Measurements from ENCODE around the gene GRM8.

The GRM8 gene

GRCh38 chr7:127186686-127187085 is 66.1 kb downstream of the GRM8 start:
- no peaks in the 10 kb centered on the region for H3K27me3 ChIP-seq (ENCODE audit: insufficient read depth, low read length, poor library complexity, severe bottlenecking)
- H3K9me3 ChIP-seq (ENCODE audit: insufficient read depth, low read depth, low read length) = no peaks in the 10 kb centered on the region
- no peak overlapping the region for H3K4me2 ChIP-seq (ENCODE audit: low read depth, low read length, poor library complexity, severe bottlenecking)
- no peaks in the 10 kb centered on the region for H3K9me2 ChIP-seq (replicated peaks; ENCODE audit: low read depth, low read length)
- H3K4me3 ChIP-seq (ENCODE audit: low read length, poor library complexity, severe bottlenecking) = no peak overlapping the region
- H3K36me3 ChIP-seq (ENCODE audit: insufficient read depth, low read length) = no peaks in the 10 kb centered on the region
- H4K20me1 ChIP-seq (ENCODE audit: insufficient read depth, low read length, poor library complexity, severe bottlenecking) = no peaks in the 10 kb centered on the region
- no peaks in the 10 kb centered on the region for H3F3A ChIP-seq (ENCODE audit: low read depth)
- no peak overlapping the region for H2AFZ ChIP-seq (ENCODE audit: low read length)
- no peaks in the 10 kb centered on the region for H3K79me2 ChIP-seq (ENCODE audit: insufficient read depth, low read length)
- no peaks in the 10 kb centered on the region for H3K4me1 ChIP-seq (ENCODE audit: insufficient read depth, low read length, poor library complexity, severe bottlenecking)
- no peak for TF ChIP-seq EZH2phosphoT487 (IDR thresholded peaks at IDR 0.05; ENCODE audit: borderline replicate concordance)
- H3K9ac ChIP-seq (ENCODE audit: low read depth, low read length, poor library complexity, severe bottlenecking) = no peak overlapping the region

GRCh38 chr7:127177156-127177555 is 75.6 kb downstream of the GRM8 start:
- no peak overlapping the region for H2AFZ ChIP-seq (ENCODE audit: low read length)
- no peaks in the 10 kb centered on the region for H3K79me2 ChIP-seq (ENCODE audit: insufficient read depth, low read length)
- H3F3A ChIP-seq (ENCODE audit: low read depth) = no peaks in the 10 kb centered on the region
- H3K4me1 ChIP-seq (ENCODE audit: insufficient read depth, low read length, poor library complexity, severe bottlenecking) = no peaks in the 10 kb centered on the region
- H3K4me2 ChIP-seq (ENCODE audit: low read depth, low read length, poor library complexity, severe bottlenecking) = no peak overlapping the region
- TF ChIP-seq CTCF (conservative IDR thresholded peaks at IDR 0.05; ENCODE audit: low read length) (no peak), EZH2phosphoT487 (IDR thresholded peaks at IDR 0.05; ENCODE audit: borderline replicate concordance) (no peak)
- H3K27me3 ChIP-seq (ENCODE audit: insufficient read depth, low read length, poor library complexity, severe bottlenecking) = no peaks in the 10 kb centered on the region
- no peak overlapping the region for H3K9ac ChIP-seq (ENCODE audit: low read depth, low read length, poor library complexity, severe bottlenecking)
- no peak overlapping the region for H3K4me3 ChIP-seq (ENCODE audit: low read length, poor library complexity, severe bottlenecking)
- H4K20me1 ChIP-seq (ENCODE audit: insufficient read depth, low read length, poor library complexity, severe bottlenecking) = no peaks in the 10 kb centered on the region
- H3K36me3 ChIP-seq (ENCODE audit: insufficient read depth, low read length) = no peaks in the 10 kb centered on the region
- no peaks in the 10 kb centered on the region for H3K9me2 ChIP-seq (replicated peaks; ENCODE audit: low read depth, low read length)
- no peaks in the 10 kb centered on the region for H3K9me3 ChIP-seq (ENCODE audit: insufficient read depth, low read depth, low read length)

- H3K4me3 ChIP-seq (ENCODE audit: low read length, poor library complexity, severe bottlenecking) = no peak overlapping the region
- no peak overlapping the region for H3K4me2 ChIP-seq (ENCODE audit: low read depth, low read length, poor library complexity, severe bottlenecking)
- H3K27me3 ChIP-seq (ENCODE audit: insufficient read depth, low read length, poor library complexity, severe bottlenecking) = no peaks in the 10 kb centered on the region
- no peaks in the 10 kb centered on the region for H3K9me3 ChIP-seq (ENCODE audit: insufficient read depth, low read depth, low read length)
- H2AFZ ChIP-seq (ENCODE audit: low read length) = no peak overlapping the region
- no peaks in the 10 kb centered on the region for H3K9me2 ChIP-seq (replicated peaks; ENCODE audit: low read depth, low read length)
- no peak overlapping the region for H3K9ac ChIP-seq (ENCODE audit: low read depth, low read length, poor library complexity, severe bottlenecking)
- H3F3A ChIP-seq (ENCODE audit: low read depth) = no peaks in the 10 kb centered on the region
- H3K79me2 ChIP-seq (ENCODE audit: insufficient read depth, low read length) = no peaks in the 10 kb centered on the region
- H3K4me1 ChIP-seq (ENCODE audit: insufficient read depth, low read length, poor library complexity, severe bottlenecking) = no peaks in the 10 kb centered on the region
- TF ChIP-seq EZH2phosphoT487 (IDR thresholded peaks at IDR 0.05; ENCODE audit: borderline replicate concordance) = no peak
- TF ChIP-seq CTCF (conservative IDR thresholded peaks at IDR 0.05; ENCODE audit: low read length) = no peak
- no peaks in the 10 kb centered on the region for H3K36me3 ChIP-seq (ENCODE audit: insufficient read depth, low read length)
- H4K20me1 ChIP-seq (ENCODE audit: insufficient read depth, low read length, poor library complexity, severe bottlenecking) = no peaks in the 10 kb centered on the region
These were observed 90.4 kb downstream of the GRM8 start for GRCh38 chr7:127162366-127162765.

- no peaks in the 10 kb centered on the region for H3K79me2 ChIP-seq (ENCODE audit: insufficient read depth, low read length)
- peak; percentile 62 for TF ChIP-seq CTCF (conservative IDR thresholded peaks at IDR 0.05; ENCODE audit: low read length)
- no peak for TF ChIP-seq EZH2phosphoT487 (IDR thresholded peaks at IDR 0.05; ENCODE audit: borderline replicate concordance)
- no peaks in the 10 kb centered on the region for H3K9me2 ChIP-seq (replicated peaks; ENCODE audit: low read depth, low read length)
- no peak overlapping the region for H3K4me2 ChIP-seq (ENCODE audit: low read depth, low read length, poor library complexity, severe bottlenecking)
- no peak overlapping the region for H3K4me3 ChIP-seq (ENCODE audit: low read length, poor library complexity, severe bottlenecking)
- H3K27me3 ChIP-seq (ENCODE audit: insufficient read depth, low read length, poor library complexity, severe bottlenecking) = no peaks in the 10 kb centered on the region
- H3K9me3 ChIP-seq (ENCODE audit: insufficient read depth, low read depth, low read length) = no peaks in the 10 kb centered on the region
- H3F3A ChIP-seq (ENCODE audit: low read depth) = no peaks in the 10 kb centered on the region
- no peak overlapping the region for H3K9ac ChIP-seq (ENCODE audit: low read depth, low read length, poor library complexity, severe bottlenecking)
- H3K4me1 ChIP-seq (ENCODE audit: insufficient read depth, low read length, poor library complexity, severe bottlenecking) = no peaks in the 10 kb centered on the region
- no peaks in the 10 kb centered on the region for H4K20me1 ChIP-seq (ENCODE audit: insufficient read depth, low read length, poor library complexity, severe bottlenecking)
- no peaks in the 10 kb centered on the region for H3K36me3 ChIP-seq (ENCODE audit: insufficient read depth, low read length)
- no peak overlapping the region for H2AFZ ChIP-seq (ENCODE audit: low read length)
These were observed 94.1 kb downstream of the GRM8 start for GRCh38 chr7:127158659-127159058.
